GM21367 (cell line): ENCODE results near the gene KCNJ9.

Experiments used
- ATAC-seq: cut with Tn5 transposase; IDR thresholded peaks from one replicate; pipeline ENCODE4 v1.9.1; 2021; ENCODE audit not compliant: unreplicated experiment

Gene KCNJ9

DNA sequence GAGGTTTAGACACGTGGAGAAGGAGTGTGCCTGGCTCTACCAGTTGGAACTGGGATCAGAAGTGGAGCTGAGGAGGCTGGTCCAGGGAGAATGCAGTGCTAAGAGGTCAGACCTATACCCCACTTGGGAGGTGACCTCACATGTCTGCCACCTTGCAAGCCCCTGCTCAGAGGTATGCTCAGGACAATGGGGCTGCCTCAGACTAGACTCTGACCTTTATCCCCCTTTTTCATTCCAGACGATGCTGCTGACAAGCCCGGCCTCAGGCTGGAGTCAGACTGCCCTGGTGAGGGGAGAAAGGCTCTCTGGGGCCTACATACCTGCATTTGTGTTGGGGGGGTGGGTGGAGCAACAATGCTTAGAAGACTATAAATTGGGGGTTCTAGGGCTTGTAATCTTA is 16.6 kb upstream of the KCNJ9 start:
- no peak for ATAC-seq

- no peak for ATAC-seq
Measured at GRCh38 chr1:160066829-160067745, 14.3 kb upstream of the KCNJ9 start.

- ATAC-seq = no peak
Measured at GRCh38 chr1:160068225-160068624, 13.1 kb upstream of the KCNJ9 start.

DNA sequence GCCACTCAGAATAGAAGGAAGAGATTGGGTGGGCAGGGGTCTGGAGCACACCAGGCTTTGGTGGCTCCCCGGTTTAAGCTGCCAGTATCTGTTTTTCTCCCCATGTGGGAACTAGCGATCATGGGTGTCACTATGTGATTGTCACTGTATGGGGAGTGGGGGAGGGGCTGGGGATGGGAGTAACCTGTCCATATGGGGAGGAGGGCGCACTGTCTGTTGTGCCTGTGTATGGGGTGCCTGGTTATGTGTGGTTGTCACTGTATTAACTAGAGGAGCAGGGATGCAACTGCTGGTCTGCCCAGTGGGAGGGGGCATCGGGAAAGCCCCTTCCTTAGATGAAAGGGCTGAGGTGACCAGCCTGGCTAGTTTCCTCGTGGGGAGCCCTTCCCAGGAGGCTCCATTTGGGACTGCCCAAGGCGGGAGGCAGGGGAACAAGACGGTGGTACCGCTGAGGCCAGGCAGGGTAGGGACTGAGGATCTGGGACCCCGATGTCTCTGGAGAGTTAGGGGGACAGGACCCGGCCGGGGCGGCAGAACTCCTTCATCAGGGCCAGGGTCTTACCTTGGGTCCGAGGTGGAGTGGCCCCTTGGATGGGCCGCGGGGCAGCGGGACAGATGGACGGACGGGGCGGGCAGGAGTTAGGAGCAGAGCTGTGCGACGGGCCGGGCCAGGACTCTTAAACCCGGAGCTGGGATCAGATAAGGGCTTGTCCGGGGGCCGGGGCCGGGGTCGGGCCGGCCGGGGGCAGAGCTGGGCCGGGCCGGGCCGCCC is 11.7 kb upstream of the KCNJ9 start, which contains the start of gene KCNJ10:
Gene KCNJ10 (minus strand): TSS at position 701 of the 772 bp plus-strand sequence. CDS start 27,628 bp downstream, outside the sequence.
- ATAC-seq = no peak

- no peak for ATAC-seq
Measured at GRCh38 chr1:160070243-160071163, 10.8 kb upstream of the KCNJ9 start.

DNA sequence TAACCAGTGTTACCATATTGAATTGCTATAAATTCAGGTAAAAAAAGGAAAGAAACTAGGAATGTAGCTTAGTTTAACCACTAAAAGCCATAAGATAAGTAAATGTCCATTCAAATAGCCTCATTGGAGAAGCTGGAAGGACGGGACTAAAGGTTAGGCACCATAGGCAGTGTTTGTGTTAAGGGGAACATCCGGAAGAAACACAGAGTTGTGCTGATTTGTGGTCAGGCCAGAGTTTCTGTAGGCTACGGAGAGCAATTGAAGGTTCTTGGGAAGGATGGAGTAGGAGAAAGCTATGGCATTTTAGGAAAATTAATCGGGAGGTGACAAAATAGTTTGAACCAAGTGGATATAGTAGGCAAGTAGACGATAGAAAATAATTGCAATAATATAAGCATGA is 10.0 kb upstream of the KCNJ9 start:
- ATAC-seq = no peak

GRCh38 chr1:160074865-160075264 is 6.5 kb upstream of the KCNJ9 start:
- ATAC-seq = no peak

DNA sequence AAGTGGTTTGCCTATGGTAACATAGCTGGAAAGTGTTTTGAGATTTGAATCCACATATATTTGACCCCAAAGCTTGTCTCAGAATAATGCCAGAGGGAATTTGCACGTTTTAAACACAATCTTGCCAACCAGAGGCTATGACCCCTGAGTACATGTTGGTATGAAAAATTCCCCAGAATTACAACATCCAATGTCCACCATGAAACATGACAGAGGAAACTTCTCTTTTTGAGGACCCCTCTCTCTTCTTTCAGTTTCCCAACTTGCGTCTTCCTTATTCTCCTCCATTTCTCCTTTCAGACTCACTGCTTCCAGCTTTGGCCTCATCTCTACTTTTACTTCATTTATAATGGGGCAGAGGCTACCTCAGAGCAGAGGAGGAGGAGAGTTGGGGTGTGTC is 5.5 kb upstream of the KCNJ9 start:
- ATAC-seq = no peak

- no peak for ATAC-seq
Measured at GRCh38 chr1:160076295-160076694, 5.0 kb upstream of the KCNJ9 start.

- no peak for ATAC-seq
Measured at GRCh38 chr1:160077486-160077885, 3.9 kb upstream of the KCNJ9 start.

- peak; percentile 78 for ATAC-seq
Measured at GRCh38 chr1:160078512-160079195, 2.7 kb upstream of the KCNJ9 start.

- ATAC-seq = no peak
Measured at GRCh38 chr1:160079448-160079847, 1.9 kb upstream of the KCNJ9 start.

- ATAC-seq = no peak
Measured at GRCh38 chr1:160080381-160081100, 797 bp upstream of the KCNJ9 start.

DNA sequence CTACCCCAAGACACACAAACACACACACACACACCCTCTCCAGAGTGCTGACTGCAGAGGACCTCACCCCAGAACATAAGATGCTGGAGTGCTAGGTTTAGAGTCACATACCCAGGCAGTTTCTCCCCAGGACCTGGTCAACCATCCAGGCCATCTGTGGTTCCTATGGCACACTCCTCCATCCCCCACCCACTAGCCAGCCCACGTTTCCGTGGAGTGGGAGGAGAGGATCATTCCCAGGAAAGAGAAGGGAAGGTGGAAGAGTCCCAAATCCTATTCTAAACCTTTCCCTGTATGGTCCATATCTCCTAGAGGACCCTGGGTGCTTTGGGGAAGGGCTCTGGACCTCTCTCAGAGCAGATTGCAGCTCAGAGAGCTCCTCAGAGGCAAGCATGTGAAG is 1.1 kb downstream of the KCNJ9 start:
- no peak for ATAC-seq

DNA sequence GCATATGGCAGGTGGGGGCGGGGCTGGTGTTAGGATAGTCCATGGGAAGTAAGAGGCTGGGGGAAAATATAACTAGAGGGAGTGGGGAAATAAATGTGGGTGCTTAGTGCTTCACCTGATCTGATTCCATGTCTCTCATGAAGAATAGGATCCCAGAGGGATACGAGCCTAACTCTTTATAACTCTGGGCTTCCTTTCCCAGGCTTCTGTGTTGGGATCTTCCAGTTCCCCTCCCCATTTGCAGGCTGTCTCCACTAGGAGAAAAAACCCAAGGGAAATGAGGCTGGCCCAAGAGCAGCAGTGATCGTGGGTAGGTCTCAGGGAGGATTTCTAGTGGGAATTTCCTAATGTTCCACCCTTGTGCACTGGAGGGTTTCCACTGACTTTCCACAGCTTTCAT is 1.6 kb downstream of the KCNJ9 start:
- no peak for ATAC-seq

GRCh38 chr1:160083968-160084770 is 2.8 kb downstream of the KCNJ9 start:
- no peak for ATAC-seq

DNA sequence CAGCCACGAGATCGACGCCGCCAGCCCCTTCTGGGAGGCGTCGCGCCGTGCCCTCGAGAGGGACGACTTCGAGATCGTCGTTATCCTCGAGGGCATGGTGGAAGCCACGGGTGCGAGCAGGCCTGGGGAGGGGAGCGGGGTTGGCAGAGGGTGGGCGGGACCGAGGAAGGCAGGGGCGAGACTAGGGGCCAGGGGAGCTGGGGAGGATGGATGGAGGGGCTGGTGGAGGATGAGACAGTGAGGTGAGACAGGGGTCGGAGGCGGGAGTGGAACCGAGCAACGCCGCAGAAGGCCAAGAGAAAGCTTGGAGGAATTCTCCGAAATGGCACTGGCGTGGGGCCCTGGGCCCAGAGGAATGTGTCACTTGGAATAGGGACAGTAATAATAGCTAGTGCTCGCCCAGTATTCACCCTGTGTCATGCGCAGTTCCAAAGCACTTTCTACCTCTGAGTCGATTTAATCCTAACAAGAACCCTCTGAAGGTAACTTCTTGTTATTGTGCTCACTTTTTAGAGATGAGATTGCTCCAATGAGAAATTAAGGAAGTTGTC is 3.5 kb downstream of the KCNJ9 start:
- no peak for ATAC-seq

- no peak for ATAC-seq
Measured at GRCh38 chr1:160085686-160086455, 4.5 kb downstream of the KCNJ9 start.
